ENCODE data around the gene KIRREL1. TPM values are rescaled to one million over a fixed set of nuclear protein-coding genes. Genes with fewer than 3 reads are reported as not detected.

The KIRREL1 gene
- total RNA-seq, 4 donors from 2014 or later: 8.8 to 19.6 (median 14.5) TPM

DNA sequence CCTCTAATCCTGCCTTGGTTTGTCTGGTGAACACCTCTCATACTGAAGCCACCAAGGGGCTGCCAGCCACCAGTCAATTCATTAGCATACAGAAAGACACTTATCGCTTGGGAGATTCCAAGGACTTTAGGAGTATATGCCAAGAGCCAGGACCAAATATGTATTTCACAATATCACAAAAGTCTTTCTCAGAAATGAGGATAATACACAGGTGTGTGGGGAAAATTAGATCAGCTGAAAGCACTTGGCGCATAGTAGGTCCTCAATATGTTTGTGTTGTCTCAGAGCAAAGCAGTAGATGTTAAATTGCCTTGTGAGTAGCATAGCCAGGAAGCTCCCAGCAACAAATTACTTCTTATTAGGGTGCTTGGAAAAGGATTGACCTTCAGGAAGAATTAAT lies 34.1 kb downstream of the KIRREL1 start:
- intact Hi-C loops (cut with DNase I; ENCODE audit: low total_unique reads): no loop called here
- DNase-seq (ENCODE audit: low spot score in 2 of 2): no peak
- WGBS, 2 donors: 89 to 97% methylated on average over 2 of the region's 2 CpGs
- no peak for TF ChIP-seq POLR2A (IDR thresholded peaks at IDR 0.05)
- TF ChIP-seq, protein P1, sequence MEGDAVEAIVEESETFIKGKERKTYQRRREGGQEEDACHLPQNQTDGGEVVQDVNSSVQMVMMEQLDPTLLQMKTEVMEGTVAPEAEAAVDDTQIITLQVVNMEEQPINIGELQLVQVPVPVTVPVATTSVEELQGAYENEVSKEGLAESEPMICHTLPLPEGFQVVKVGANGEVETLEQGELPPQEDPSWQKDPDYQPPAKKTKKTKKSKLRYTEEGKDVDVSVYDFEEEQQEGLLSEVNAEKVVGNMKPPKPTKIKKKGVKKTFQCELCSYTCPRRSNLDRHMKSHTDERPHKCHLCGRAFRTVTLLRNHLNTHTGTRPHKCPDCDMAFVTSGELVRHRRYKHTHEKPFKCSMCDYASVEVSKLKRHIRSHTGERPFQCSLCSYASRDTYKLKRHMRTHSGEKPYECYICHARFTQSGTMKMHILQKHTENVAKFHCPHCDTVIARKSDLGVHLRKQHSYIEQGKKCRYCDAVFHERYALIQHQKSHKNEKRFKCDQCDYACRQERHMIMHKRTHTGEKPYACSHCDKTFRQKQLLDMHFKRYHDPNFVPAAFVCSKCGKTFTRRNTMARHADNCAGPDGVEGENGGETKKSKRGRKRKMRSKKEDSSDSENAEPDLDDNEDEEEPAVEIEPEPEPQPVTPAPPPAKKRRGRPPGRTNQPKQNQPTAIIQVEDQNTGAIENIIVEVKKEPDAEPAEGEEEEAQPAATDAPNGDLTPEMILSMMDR (IDR thresholded peaks at IDR 0.05): no peak
- no peak overlapping the region for H3K4me3 ChIP-seq (ENCODE audit: low read depth, poor library complexity, severe bottlenecking)

DNA sequence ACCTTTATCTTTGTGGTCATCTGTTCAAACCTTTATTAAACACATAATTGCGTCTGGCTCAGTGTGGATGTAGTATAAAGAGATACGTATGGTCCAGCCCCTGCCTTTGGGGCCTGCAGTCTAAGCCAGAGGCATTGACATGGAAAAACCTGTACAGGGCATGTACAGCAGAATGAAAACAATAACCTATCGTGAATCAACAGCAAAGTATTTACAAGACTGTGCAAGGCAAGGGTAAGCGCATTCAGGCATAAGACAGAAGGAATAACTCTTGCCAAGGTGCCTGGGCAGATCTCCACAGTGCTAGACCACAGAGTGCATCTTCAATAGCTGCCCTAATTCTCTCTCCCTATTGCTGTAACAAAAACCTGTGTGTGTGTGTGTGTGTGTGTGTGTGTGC lies 35.5 kb downstream of the KIRREL1 start:
- TF ChIP-seq, protein P1 (IDR thresholded peaks at IDR 0.05): no peak
- no peak for TF ChIP-seq POLR2A (IDR thresholded peaks at IDR 0.05)
- intact Hi-C loops (cut with DNase I; ENCODE audit: low total_unique reads): no loop called here
- DNase-seq (ENCODE audit: low spot score in 2 of 2): no peak
- WGBS, 2 donors: 18 to 22% methylated on average over 4 of the region's 4 CpGs
- no peak overlapping the region for H3K4me3 ChIP-seq (ENCODE audit: low read depth, poor library complexity, severe bottlenecking)

DNA sequence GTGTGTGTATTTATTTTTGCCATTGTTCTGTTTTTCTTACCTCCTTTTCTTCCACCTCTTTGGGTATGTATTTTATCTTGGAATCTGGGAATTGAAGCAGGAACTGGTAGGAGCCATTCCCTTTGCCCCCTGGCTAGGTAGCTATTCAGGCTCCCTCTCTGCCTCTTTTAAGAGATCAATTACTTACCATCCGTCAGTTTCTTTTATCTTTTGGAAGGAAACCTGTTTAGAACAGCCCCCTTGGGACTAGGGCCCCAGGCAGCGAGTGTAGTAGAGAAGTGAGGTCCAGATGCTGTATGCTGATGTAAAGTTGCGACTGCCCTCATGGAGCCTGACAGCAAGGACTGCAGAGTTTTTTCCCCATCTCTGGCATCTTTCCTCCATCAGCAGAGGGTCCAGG lies 41.6 kb downstream of the KIRREL1 start:
- no peak for DNase-seq (ENCODE audit: low spot score in 2 of 2)
- no peak overlapping the region for H3K4me3 ChIP-seq (ENCODE audit: low read depth, poor library complexity, severe bottlenecking)
- TF ChIP-seq POLR2A (IDR thresholded peaks at IDR 0.05): no peak
- TF ChIP-seq, protein P1 (IDR thresholded peaks at IDR 0.05): no peak
- 71 to 78% methylated on average over 3 of the region's 3 CpGs for WGBS, 2 donors
- intact Hi-C loops (cut with DNase I; ENCODE audit: low total_unique reads): loop anchor here (5.0 kb wide), 1 partner anchor 43 kb away; the partner anchor contains the start of gene KIRREL1

DNA sequence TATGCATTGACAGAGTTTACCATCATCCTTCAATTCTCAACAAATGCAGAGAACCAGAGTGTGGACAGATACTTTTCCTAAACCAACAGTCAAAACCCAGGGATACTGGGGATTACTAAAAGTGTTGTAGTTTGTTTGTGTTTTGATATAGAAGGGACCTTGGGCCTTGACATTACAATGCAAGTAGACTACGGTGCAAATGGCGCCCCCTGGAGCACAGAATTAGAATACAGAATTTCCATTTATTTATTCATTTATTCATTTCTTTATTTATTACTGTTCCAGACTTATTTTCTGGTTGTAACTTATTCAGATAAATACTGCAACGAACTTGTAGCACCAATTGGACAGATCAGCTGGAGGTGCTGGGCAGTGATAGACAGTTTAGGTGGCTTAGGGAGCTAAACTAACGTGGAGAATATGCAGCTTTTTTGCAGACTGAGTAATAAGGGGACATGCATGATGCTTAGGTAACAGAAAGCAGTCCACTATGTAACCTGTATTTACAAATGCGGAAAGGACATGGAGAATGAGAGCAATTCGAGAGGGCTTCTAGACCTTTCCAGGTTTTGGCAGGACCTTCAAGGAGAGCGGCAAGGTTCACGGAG lies 42.6 kb downstream of the KIRREL1 start:
- intact Hi-C loops (cut with DNase I; ENCODE audit: low total_unique reads): loop anchor here (5.0 kb wide), 1 partner anchor 44 kb away; the partner anchor contains the start of gene KIRREL1
- 53 to 56% methylated on average over 8 of the region's 8 CpGs for WGBS, 2 donors
- H3K4me3 ChIP-seq (ENCODE audit: low read depth, poor library complexity, severe bottlenecking): no peak overlapping the region
- no peak for DNase-seq (ENCODE audit: low spot score in 2 of 2)
- no peak for TF ChIP-seq POLR2A (IDR thresholded peaks at IDR 0.05)
- TF ChIP-seq, protein P1 (IDR thresholded peaks at IDR 0.05): peak in 1 of 3 donors; percentile 40

DNA sequence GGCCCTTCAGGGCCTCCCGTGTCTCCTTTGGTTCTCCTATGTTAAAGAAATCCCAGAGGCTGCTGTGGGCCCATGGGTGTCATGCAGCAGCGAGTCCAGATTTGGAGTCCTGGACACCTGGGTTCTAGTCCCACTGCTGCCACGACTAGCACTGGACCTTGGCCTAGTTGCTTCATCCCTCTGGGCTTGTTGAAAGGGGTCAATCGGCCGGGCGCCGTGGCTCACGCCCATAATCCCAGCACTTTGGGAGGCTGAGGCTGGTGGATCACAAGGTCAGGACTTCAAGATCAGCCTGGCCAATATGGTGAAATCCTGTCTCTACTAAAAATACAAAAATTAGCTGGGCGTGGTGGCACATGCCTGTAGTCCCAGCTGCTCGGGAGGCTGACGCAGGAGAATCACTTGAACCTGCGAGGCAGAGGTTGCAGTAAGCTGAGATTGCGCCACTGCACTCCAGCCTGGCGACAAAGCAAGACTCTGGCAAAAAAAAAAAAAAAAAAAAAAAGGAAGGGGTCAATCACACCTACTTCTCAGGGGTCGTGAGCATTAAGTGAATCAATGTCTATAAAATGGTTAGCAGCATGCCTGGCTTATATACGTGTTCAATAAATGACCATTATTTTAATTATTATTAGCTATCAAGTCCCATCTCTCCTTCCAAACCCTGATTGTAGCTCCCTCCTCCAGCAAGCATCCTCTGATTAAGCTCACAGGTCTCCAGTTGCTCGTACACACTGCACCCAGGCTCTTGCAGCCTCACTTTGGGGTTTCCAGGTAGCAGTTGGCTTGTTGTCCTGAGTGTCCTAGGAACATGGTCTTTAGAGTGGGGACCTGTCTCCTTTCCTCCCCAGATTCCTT lies 43.8 kb downstream of the KIRREL1 start:
- intact Hi-C loops (cut with DNase I; ENCODE audit: low total_unique reads): loop anchor here (5.0 kb wide), 1 partner anchor 45 kb away; the partner anchor contains the start of gene KIRREL1
- no peak overlapping the region for H3K4me3 ChIP-seq (ENCODE audit: low read depth, poor library complexity, severe bottlenecking)
- 82 to 84% methylated on average over 15 to 17 of the region's 17 CpGs for WGBS, 2 donors
- TF ChIP-seq, protein P1 (IDR thresholded peaks at IDR 0.05): no peak
- TF ChIP-seq POLR2A (IDR thresholded peaks at IDR 0.05): no peak
- DNase-seq (ENCODE audit: low spot score in 2 of 2): no peak

Measured in lower leg skin (tissue), 4 donors.